RCC 7860 (cell line): Measurements from ENCODE around the gene U2SURP.
A peak's percentile ranks its signal among the peaks of the same experiment; 100 is the strongest.
"Not testable (repeated sequence)": the region's sequence is repeated elsewhere in the genome, so short reads cannot be mapped to it uniquely, and the experiment has no call there.

Experiments used
- DNase-seq: peaks from one replicate; pipeline ENCODE4 v3.0.0-alpha.2; 2015; ENCODE audit warnings: low spot score
- FAIRE-seq: peaks from 2 replicates; lab custom pipeline; 2012; peaks lifted over from hg19 to GRCh38; lab: Jason Lieb, UNC

The U2SURP gene

DNA sequence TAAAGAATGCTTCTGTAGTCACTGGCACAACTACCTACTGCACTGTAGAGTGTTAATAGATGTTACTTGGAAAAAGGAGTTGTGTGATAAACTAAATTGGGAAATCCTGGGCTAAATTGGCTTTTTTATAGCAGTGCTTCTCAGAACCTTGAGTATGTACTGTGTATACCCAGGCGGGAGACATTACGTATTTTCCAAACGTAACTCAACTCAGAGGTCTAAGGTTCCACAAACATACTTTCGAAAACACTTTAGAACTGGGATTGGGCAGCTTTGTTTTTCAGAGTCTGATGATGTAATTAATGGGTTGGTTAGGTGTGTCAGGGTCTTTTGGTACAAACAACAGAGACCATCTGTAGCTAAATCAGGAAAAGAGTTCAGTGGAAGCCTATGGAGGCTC lies 64.7 kb downstream of the U2SURP start:
- no peak for FAIRE-seq
- DNase-seq: no peak

DNA sequence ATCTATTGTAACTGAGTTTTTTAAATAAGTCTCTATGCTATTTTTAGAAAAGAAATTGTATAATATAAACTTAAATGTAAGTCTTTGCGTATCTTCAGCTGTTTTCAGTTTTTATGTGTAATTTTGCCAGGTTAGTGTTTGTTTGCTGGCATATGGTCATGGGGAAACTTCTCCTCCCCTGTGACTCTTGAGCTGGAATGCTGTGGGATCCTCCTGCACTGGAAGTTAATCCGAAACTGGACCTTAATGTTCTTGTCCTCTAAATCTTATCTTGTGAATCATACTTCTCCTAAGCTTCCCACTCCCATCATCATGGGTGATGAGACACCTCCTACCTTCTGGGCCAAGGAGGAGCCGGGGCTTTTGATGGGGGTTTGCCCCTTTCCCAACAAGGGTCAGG lies 65.8 kb downstream of the U2SURP start:
- FAIRE-seq (no peak), DNase-seq (no peak)

DNA sequence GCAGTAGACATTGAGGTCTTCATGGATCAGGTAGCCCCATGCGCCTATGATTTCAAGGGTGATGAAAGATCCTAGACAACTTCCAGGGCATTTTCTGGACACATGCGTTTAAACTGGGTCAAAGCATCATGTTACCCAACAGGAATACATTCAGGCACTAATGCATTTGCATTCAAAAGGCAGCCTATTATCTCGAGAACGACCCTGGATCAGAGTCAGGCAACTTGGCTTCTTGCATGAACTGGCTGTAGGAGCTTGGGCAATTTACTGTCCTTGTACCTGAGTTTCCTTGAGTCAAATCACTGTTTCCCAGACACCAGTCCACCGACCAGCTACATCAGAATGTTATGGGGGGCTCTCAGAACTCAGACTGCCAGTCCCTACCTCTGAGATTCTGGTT lies 66.7 kb downstream of the U2SURP start:
- DNase-seq: no peak
- no peak for FAIRE-seq

DNA sequence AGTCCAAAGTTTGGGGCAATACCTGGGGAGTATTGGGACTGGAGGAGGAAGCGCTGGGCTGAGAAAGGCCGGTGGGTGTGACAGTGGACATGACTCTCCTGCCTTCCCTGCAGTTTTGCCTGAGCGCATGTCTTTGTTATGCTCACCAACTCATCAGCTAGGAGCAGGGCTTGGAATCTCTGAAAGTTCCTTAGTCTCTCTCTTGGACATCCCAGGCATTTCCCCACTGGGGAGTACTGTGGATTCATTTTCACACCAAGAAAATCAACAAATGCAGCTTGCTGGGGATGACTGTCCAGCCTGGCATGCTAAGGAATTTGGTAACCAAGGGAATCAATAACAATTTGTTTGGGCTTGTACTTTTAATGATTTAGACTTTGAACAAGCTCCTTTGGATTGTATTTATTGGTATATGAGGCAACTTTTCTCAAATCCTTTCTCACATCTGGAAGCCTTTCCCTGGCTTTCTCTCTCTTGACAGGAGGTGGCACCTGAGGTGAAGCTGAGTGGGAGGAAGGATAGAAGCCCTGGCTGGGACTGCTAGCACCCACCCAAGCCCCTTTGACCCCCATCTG lies 69.7 kb downstream of the U2SURP start:
- DNase-seq: no peak
- no peak for FAIRE-seq

DNA sequence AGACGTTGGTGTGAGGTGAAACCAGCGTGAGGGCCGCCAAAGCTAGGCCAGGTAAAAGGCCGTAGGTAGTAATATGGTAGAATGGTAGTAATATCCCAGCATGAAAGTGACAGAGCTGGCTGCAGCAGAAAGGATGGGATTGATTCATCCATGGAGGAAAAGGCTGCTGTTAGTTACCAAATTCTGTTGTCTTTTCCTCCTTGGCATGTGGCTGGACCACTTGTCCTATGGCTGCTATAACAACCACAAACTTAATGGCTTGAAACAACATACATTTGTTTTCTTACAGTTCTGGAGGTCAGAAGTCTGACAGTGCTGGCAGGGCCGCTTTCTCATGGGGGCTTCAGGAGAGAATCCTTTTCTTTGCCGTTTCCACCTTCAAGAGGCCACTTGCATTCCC lies 70.4 kb downstream of the U2SURP start:
- DNase-seq (no peak), FAIRE-seq (no peak)

DNA sequence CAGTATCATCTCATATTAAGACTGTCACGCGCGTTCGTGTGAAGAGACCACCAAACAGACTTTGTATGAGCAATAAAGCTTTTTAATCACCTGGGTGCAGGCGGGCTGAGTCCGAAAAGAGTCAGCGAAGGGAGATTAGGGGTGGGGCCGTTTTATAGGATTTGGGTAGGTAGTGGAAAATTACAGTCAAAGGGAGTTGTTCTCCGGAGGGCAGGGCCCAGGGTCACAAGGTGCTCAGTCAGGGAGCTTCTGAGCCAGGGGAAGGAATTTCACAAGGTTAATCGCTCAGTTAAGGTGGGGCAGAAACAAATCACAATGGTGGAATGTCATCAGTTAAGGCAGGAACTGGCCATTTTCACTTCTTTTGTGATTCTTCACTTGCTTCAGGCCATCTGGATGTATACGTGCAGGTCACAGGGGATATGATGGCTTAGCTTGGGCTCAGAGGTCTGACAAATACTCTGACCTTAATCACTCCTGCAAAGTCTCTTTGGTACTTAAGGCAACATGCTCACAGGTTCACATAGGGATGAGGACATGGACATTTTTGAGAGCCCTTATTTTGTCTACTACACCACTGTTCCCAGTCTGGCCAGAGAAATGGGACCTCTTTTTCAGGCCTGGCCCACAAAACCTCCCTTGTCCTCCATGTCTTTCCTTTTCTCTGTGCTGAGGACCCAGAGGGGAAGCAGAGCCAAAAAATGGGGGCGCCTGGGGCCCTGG lies 71.1 kb downstream of the U2SURP start:
- FAIRE-seq, DNase-seq: not testable (repeated sequence)

DNA sequence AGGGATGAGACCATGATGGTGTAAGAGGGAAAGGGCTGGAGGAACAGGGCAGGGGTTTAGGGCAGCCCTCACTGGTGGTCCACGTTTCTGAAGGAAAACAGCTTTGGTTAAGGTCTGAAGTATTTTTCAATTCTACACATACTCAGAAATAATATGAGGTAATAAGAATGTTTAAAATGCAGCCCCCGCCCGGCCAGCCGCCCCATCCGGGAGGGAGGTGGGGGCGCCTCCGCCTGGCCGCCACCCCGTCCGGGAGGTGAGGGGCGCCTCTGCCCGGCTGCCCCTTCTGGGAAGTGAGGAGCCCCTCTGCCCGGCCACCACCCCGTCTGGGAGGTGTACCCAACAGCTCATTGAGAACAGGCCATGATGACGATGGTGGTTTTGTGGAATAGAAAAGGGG lies 72.2 kb downstream of the U2SURP start:
- not testable (repeated sequence) for FAIRE-seq, DNase-seq

DNA sequence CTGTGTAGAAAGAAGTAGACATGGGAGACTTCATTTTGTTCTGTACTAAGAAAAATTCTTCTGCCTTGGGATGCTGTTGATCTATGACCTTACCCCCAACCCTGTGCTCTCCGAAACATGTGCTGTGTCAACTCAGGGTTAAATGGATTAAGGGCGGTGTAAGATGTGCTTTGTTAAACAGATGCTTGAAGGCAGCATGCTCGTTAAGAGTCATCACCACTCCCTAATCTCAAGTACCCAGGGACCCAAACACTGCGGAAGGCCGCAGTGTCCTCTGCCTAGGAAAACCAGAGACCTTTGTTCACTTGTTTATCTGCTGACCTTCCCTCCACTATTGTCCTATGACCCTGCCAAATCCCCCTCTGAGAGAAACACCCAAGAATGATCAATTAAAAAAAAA lies 72.6 kb downstream of the U2SURP start:
- DNase-seq, FAIRE-seq: not testable (repeated sequence)

DNA sequence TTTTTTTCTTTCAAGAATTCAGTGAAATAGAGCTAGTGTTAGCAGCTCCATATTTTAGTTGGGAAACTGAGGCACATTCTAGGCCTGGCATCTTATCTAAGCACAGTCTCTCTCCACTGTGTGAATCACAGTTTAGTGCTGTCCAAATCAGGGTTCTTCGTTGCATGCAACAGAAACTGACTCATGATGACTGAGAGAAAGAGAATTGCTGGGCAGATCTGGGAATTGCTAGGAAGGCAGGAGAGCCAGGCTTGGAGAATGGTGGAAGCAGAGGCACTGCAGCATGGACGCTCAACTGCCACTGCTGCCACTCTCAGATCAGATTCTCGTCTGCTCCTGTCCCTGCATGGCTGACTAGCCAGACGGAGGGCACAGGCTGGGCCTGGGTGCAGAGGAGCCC lies 77.5 kb downstream of the U2SURP start:
- peak; percentile 58 for FAIRE-seq
- DNase-seq: peak; percentile 64

DNA sequence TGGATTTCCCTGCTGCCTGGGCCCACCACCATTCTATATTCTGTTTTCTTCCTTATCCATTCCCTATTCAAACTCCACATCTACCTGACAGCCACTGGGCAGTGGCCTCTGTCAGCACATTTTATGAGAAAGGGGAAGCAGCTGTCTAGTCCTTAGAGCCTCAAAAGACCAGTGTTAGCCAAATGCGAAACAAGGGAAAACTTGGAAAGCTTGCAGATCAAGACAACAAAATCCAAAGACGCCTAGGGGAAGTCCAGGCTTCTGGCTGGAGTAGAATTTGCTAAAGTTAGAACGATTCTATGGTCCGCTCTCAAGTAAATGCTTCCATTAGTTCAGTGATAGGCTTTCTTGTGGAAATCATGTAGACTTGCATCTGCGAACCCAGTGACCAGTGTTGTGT lies 78.8 kb downstream of the U2SURP start:
- DNase-seq: no peak
- no peak for FAIRE-seq

DNA sequence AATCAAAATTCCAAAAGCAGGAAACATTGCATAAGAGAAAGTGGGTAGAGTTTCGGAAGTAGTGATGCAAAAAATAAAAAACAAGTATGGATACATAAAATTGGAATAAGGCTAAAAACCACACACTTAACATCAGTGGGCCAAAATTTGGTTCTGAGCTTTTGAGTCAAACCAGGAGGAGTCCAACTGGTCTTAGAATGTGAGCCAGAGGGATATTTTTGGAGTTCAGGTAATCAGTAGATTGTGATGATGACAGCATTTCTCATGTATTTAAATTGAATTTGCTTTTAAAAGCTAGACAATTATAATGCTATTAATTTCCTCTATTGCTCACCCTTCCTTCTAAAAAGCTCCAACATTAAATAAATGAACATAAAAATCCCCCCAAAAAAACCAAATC lies 80.0 kb downstream of the U2SURP start:
- DNase-seq (no peak), FAIRE-seq (no peak)

DNA sequence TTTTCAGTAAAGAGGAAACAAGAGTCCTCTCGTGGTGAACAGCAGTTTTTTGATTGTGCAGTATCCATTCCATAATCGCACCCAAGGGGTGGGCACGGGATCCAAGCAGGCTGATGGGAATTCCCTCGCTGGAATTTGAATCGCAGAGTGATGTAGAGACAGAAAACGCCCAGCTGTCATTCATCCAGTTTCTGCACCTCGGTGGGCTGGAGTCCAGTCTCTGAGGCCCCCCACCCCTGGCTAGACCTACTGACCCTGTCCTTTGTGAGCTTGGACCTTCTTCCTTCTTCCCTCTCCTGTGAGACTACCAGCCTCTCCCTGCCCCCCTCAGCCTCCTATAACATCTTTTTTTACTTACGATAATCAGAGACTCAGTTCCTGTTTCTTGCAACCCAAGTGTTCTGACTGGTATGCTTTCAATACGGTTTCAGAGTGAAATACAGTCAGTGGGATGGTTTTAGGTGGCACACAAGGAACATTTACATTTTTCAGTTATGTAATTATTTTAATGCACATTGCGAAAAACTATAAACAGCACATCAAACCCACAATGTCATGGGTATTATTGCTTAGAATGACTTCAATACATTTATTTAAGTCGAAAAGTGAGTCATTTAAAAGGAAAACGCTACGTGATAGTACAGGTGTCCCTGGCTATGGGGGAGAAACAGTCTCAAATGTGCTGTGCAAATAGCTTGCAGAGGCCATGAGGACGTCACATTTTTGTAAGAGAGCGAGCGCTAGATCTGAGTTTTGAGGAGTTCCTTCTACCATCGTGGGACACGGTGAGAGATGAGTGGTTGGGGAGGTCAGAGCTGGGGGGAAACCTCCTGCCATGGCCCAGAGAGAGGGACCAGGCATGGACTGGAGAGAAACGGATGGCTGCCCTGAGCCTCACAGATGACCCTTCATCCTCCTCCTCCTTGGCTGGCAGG lies 80.7 kb downstream of the U2SURP start:
- FAIRE-seq: no peak
- no peak for DNase-seq

DNA sequence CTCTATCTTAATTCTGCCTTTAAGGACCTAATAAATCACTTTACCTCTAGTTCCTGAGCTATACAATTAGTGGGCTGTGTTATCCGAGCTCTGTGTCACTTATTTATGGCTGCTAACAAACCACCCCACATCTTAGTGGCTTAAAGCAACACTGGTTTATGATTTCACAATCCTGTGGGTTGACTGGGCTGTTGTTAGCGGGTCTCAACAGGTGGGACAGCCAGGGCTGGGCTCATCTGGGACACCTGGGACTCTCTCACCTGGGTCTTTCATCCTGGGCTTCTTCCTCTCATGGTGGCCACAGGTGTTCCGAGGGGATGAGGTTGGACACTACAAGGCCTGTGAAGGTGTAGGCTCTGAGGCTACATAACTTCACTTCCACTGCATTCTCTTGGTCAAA lies 82.4 kb downstream of the U2SURP start:
- FAIRE-seq (no peak), DNase-seq (no peak)

DNA sequence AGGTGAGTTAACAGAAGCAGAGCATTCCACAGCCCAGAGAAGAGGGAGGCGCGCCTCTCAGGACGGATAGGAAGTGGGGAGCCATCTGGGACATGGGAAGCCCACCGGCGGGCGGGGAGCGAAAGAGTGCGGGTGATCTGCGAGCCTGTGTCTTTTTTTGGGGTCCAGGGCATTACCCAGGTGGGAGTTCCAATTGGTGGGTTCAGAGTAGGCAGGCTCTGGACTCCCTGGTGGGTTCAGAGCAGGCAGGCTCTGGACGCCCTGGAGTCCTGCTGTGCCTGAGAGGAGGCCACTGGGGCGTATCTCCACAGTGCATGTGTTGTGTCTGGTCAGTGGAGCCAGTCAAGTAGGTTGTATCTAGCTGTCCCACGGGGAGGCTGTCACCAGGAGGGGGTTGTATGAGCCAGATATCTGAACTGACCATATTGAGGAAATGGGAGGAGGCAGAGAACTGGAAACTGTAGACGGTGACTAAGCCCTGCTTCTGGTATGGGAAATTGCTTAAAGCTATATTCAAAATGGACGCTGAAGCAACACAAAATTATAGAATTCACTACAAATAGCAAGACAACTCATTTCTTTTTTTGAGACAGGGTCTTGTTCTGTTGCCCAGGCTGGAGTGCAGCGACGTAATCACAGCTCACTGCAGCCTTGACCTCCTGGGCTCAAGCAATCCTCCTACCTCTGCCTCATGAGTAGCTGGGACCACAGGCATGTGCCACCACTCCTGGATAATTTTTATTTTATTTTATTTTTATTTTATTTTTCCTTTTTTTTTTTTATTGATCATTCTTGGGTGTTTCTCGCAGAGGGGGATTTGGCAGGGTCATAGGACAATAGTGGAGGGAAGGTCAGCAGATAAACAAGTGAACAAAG lies 83.7 kb downstream of the U2SURP start:
- FAIRE-seq: peak; percentile 79

DNA sequence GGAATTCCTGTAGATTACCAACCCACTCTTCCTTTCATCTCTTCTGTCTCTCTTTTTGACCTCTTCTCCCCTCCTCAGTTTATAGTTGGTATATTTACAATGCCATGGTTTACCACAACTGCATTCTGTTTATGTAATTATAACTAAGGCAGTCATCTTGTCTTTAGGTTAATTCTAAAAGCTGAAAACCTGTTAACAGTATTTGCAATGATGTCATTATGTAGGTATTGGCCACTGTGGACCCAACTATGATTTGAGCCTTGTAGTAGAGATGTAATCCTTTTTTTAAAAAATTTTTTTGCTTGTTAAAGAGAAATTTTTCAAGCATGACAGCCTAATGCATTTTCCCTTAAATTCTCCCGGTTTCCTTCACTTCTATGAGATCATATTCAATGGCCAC lies 87.5 kb downstream of the U2SURP start:
- no peak for FAIRE-seq

More for the DNA sequence above, 83.7 kb downstream of the U2SURP start:
- DNase-seq: peak; percentile 88

DNA sequence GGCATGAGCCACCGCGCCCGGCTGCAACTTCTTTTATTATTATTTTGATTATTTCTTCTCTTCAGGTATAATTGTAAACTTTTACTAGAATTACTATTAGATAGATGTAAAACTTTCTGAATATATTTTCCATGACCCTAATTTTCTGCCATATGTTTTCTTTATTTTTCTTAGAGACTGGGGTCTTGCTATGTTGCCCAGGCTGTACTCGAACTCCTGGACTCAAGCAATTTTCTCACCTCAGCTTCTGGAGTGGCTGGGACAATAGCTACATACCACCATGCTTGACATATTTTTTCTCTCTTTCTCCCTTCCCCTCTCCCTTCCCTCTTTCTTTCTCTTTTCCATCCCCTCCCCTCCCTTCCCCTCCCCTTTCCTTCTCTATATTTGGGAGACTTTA lies 88.6 kb downstream of the U2SURP start:
- FAIRE-seq: no peak
- DNase-seq: no peak

More for the DNA sequence above, 87.5 kb downstream of the U2SURP start:
- no peak for DNase-seq

DNA sequence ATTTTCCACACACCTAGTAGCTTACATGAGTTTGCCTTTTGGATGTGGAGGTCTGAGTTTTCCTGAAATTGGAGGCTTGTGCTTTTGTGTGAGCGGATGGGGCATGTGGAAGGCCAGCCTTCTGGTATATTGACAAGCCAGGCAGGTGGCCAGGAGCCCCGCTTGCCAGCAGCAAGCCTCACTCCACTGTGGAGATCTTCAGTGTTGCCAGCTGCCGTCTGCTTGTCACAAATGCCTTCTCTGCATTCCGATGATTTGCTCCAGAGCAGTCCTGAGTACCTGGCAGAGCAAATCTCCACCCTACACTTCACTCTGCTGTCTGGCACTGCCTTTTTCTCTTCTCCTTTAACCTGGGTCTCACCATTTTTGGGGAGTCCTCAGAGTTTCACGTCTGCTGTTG lies 89.1 kb downstream of the U2SURP start:
- FAIRE-seq: no peak
- DNase-seq: no peak

DNA sequence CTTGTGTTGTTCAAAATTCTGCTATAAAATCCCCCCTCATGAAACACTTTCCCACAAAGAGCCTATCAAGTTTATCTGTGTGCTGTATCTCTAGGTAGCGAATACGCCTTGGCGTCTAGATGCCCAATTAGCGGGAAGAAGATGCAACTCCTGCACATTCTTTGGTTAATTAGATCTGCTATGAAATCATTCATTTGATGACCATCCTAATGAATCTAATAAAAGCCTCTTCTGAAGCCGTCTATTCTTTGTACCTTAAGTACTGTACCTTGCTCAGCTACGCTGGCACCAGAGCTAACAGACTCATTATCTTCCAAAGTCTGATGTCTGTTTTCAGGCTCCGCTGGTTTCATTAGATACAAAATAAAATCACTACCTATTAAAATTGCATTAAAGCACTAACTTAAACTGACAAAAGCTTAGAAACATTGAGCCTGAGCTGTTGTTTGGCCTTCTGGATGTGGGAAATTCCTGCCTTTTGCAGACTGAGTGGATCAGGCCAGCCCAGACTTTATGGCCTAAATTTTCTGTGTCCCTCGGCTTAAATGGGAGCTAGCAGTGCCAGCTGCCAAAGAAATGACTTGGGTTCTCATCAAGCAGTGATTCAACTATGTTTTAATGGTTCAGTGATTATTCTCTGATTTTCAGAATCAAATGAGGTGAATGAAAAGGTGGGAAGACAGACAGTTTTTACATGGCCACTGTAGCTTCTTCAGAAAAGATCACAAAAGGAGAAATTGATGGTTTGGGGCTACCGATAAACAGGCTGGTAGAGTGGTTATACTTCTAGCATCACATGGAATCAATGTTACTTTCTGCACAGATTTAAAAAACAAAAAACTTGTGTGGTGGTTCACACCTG lies 89.8 kb downstream of the U2SURP start:
- FAIRE-seq (no peak), DNase-seq (no peak)

DNA sequence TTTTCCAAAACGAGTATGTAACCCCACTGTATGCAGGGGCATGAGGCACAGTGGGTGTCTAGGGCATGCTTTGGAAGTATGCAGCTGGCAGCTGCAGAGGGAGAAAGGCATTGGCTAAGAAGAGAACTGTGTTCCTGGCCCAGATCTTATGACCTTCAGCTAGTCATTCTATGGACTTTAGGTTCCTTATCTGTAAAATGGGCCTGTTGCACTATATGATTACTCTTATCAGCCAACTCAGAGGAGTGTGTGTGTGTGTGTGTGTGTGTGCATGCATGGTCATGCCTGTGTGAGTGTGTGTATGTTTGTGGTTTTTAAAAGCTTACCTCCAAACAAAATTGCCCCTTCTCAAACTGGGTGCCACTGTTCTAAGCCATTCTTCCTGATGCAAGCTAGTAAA lies 90.8 kb downstream of the U2SURP start:
- FAIRE-seq: no peak
- no peak for DNase-seq

DNA sequence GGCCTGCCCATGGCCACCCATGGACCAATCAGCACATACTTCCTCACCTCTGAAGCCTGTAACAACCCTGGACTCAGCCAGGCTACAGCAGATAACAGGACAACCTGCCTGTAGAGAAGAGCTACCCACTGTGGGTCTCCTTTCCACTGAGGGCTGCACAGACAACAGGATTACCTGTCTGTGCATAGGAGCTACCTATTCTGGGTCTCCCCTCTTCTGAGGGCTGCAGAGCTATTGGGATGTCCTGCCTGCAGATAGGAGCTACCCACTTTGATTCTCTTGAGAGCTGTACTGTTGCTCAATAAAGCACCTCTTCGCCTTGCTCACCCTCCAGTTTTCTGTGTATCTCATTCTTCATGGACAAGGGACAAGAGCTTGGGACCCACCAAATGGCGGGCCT lies 94.4 kb downstream of the U2SURP start:
- FAIRE-seq (no peak), DNase-seq (no peak)
